GM18873 (cell line): Measurements from ENCODE around the gene SPAG4.

Experiments used
- ATAC-seq: cut with Tn5 transposase; IDR thresholded peaks from one replicate; pipeline ENCODE4 v1.9.1; 2021; ENCODE audit warnings: mild to moderate bottlenecking, moderate library complexity, moderate number of reproducible peaks; ENCODE audit not compliant: unreplicated experiment, low FRiP score

Gene SPAG4

GRCh38 chr20:35615667-35616464 is at the start of gene SPAG4:
Gene SPAG4, plus strand, starts transcription at chr20:35615829. Its CDS starts 175 bp downstream, at chr20:35616004.
- peak; percentile 70 for ATAC-seq

GRCh38 chr20:35568645-35569044 is 47.0 kb upstream of the SPAG4 start:
- no peak for ATAC-seq

- no peak for ATAC-seq
These were observed 44.1 kb upstream of the SPAG4 start for GRCh38 chr20:35571555-35571954.

- no peak for ATAC-seq
These were observed 42.8 kb upstream of the SPAG4 start for GRCh38 chr20:35572838-35573237.

- no peak for ATAC-seq
These were observed 39.7 kb upstream of the SPAG4 start for GRCh38 chr20:35575958-35576357.

- ATAC-seq: no peak
These were observed 38.8 kb upstream of the SPAG4 start for GRCh38 chr20:35576816-35577215.

- ATAC-seq: no peak
These were observed 37.2 kb upstream of the SPAG4 start for GRCh38 chr20:35578469-35578868.

- no peak for ATAC-seq
These were observed 36.4 kb upstream of the SPAG4 start for GRCh38 chr20:35579196-35579595.

GRCh38 chr20:35582131-35582530 is 33.5 kb upstream of the SPAG4 start:
- no peak for ATAC-seq

GRCh38 chr20:35582741-35583404 is 32.8 kb upstream of the SPAG4 start:
- no peak for ATAC-seq

- ATAC-seq: no peak
These were observed 31.7 kb upstream of the SPAG4 start for GRCh38 chr20:35583636-35584560.

- no peak for ATAC-seq
These were observed 28.7 kb upstream of the SPAG4 start for GRCh38 chr20:35586751-35587425.

- no peak for ATAC-seq
These were observed 28.2 kb upstream of the SPAG4 start for GRCh38 chr20:35587436-35587835.

GRCh38 chr20:35588397-35588796 is 27.2 kb upstream of the SPAG4 start:
- no peak for ATAC-seq

- ATAC-seq: no peak
These were observed 23.2 kb upstream of the SPAG4 start for GRCh38 chr20:35592339-35592974.

- ATAC-seq: no peak
These were observed 20.2 kb upstream of the SPAG4 start for GRCh38 chr20:35595456-35595855.

- no peak for ATAC-seq
These were observed 19.7 kb upstream of the SPAG4 start for GRCh38 chr20:35595901-35596300.

- no peak for ATAC-seq
These were observed 18.4 kb upstream of the SPAG4 start for GRCh38 chr20:35597186-35597585.

- ATAC-seq: no peak
These were observed 17.2 kb upstream of the SPAG4 start for GRCh38 chr20:35598476-35598875.
